ENCODE data around the gene RHOT1.

DNA sequence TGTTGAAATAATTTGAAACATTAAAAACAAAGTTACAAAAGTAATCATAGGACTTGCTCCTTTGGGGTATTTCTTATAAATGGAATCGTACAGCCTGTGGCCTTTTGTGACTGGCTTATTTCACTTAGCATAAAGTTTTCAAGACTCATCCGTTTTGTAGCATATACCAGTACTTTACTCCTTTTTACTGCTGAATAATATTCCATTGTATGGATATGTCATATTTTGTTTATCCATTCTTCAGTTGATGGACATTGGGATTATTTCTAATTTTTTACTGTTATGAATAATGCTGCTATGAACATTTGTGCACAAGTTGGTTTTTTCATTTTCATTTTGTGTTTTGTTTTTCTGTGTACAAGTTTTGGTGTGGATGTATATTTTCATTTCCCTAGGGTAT, 93.3 kb downstream of the RHOT1 start:
- TF ChIP-seq EZH2 (IDR thresholded peaks at IDR 0.05; ENCODE audit: insufficient read depth, poor library complexity, severe bottlenecking) (no peak), EZH2phosphoT487 (IDR thresholded peaks at IDR 0.05; ENCODE audit: insufficient read depth, low read depth) (no peak)

Data from GM23248 (cell line).